GM12892 (cell line): Measurements from ENCODE around the gene VWA3B.

Source experiments
- POLR2A ChIP-seq: IDR thresholded peaks from 2 replicates; pipeline ENCODE4 v1.6.1; 2011; ENCODE audit warnings: low read depth, low read length, control low read depth
- POLR2AphosphoS5 ChIP-seq: IDR thresholded peaks from 2 replicates; pipeline ENCODE4 v1.6.1; 2011; ENCODE audit warnings: low read depth, low read length, control low read depth
- TAF1 ChIP-seq: IDR thresholded peaks from 2 replicates; pipeline ENCODE4 v1.6.1; 2011; ENCODE audit warnings: low read depth, mild to moderate bottlenecking, control low read depth, low read length, borderline replicate concordance

DNA sequence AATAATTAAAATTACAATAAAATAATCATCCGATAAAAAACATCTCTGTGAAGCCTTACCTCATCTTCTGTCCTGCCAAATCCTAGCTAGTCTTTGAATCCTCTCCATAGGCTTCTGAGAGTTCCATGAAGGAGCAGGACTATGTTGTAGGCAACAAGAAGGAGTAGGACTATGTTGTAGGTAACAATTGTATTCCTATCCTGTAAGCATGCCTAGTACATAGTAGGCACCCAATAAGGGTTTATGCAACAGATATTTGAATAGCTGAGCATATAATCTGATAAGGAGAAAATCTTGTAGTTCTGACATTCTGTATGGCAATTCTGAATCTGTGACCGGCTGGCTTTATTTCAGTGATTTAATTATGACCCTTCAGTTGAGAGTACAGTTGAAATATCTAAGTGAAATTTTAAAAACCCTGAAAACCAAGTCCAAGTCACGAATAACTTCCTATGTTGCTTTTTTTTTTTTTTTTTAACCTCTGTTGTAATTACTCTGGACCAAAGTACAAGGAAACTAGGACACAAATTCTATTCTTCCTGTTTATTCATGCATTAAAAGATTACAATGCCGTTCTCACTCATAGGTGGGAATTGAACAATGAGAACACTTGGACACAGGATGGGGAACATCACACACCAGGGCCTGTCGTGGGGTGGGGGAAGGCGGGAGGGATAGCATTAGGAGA is 27.8 kb downstream of the VWA3B start:
- TF ChIP-seq POLR2A: no peak
- no peak for TF ChIP-seq POLR2AphosphoS5
- TF ChIP-seq TAF1: no peak
